D721Med (cell line): Measurements from ENCODE around the gene ABCC11.

Source experiments
- DNase-seq: peaks from one replicate; pipeline ENCODE4 v3.0.0; 2011; ENCODE audit warnings: low spot score; ENCODE audit not compliant: insufficient read length
- FAIRE-seq: peaks from 2 replicates; lab custom pipeline; 2011; peaks lifted over from hg19 to GRCh38; lab: Jason Lieb, UNC
- CTCF ChIP-seq: IDR thresholded peaks from 2 replicates; pipeline ENCODE4 v1.5.1; 2012; ENCODE audit warnings: mild to moderate bottlenecking, control low read depth; ENCODE audit not compliant: insufficient read depth; ENCODE audit errors: missing control alignments

The ABCC11 gene

GRCh38 chr16:48203974-48204824 is 43.1 kb downstream of the ABCC11 start:
- DNase-seq (no peak), FAIRE-seq (no peak)
- TF ChIP-seq CTCF: no peak

GRCh38 chr16:48201515-48202201 is 45.7 kb downstream of the ABCC11 start:
- no peak for TF ChIP-seq CTCF
- FAIRE-seq (no peak), DNase-seq (no peak)

- FAIRE-seq: no peak
Measured at GRCh38 chr16:48197294-48197693, 50.0 kb downstream of the ABCC11 start.

GRCh38 chr16:48194828-48195556 is 52.3 kb downstream of the ABCC11 start:
- FAIRE-seq (no peak), DNase-seq (no peak)
- no peak for TF ChIP-seq CTCF

More at GRCh38 chr16:48197294-48197693, 50.0 kb downstream of the ABCC11 start:
- no peak for TF ChIP-seq CTCF
- DNase-seq: no peak

GRCh38 chr16:48193846-48194245 is 53.5 kb downstream of the ABCC11 start:
- no peak for DNase-seq
- no peak for FAIRE-seq
- TF ChIP-seq CTCF: no peak

- no peak for FAIRE-seq
- no peak for TF ChIP-seq CTCF
- no peak for DNase-seq
Measured at GRCh38 chr16:48188449-48189102, 58.8 kb downstream of the ABCC11 start.
